ENCODE data around the gene STAC. TPM values are rescaled to one million over a fixed set of nuclear protein-coding genes. Genes with fewer than 3 reads are reported as not detected.

Gene STAC
- total RNA-seq, 1 experiment from 2014 or later: 2.2 TPM

- no peak for DNase-seq (ENCODE audit: low read depth, low spot score)
- in situ Hi-C loops (cut with HindIII; ENCODE audit: low pct_unique_long_range_greater_than_20kb, low sequenced_read_pairs): no loop called here
These were observed 217.1 kb downstream of the STAC start for GRCh38 chr3:36597422-36597821.
